Fibroblast of pulmonary artery (primary cell): Measurements from ENCODE around the gene SEC24C.

Source experiments
- DNase-seq: peaks from one replicate; pipeline ENCODE4 v3.0.0-alpha.2; 2010; ENCODE audit warnings: low read depth
- H3K4me3 ChIP-seq: replicated peaks from 2 replicates; pipeline ENCODE4 v1.5.1; 2011; ENCODE audit warnings: low read depth, mild to moderate bottlenecking, control low read depth, low read length, moderate library complexity
- CTCF ChIP-seq: IDR thresholded peaks from 2 replicates; pipeline ENCODE4 v1.5.1; 2011; ENCODE audit warnings: mild to moderate bottlenecking, control low read depth, low read length, inconsistent platforms; ENCODE audit errors: missing control alignments

Gene SEC24C

DNA sequence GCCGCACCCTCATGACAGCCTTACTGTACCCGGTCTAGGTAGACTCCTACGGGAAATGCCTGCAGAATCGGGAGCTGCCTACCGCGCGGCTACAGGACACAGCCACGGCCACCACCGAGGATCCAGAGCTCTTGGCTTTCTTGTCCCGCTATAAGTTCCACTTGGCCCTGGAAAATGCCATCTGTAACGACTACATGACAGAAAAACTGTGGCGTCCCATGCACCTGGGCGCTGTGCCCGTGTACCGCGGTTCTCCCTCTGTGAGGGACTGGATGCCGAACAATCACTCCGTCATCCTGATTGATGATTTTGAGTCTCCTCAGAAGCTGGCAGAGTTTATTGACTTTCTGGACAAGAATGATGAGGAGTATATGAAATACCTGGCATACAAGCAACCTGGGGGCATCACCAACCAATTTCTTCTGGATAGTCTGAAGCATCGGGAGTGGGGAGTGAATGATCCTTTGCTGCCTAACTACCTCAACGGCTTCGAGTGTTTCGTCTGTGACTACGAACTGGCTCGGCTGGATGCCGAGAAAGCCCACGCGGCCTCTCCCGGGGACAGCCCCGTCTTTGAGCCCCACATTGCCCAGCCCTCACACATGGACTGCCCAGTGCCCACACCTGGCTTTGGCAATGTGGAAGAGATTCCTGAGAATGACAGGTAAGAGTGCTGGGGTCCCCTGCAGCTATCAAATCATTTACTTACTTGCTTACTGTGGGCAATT is 29.1 kb downstream of the SEC24C start:
- no peak for TF ChIP-seq CTCF
- no peak for DNase-seq
- H3K4me3 ChIP-seq: peak overlapping the region; percentile 76

- peak; percentile 3 for TF ChIP-seq CTCF
- DNase-seq: peak; percentile 60
- H3K4me3 ChIP-seq: peak overlapping the region; percentile 76
Observed at GRCh38 chr10:73774637-73775036, 30.5 kb downstream of the SEC24C start.

GRCh38 chr10:73779018-73779417 is 34.8 kb downstream of the SEC24C start:
- no peak for TF ChIP-seq CTCF
- no peak for DNase-seq
- no peak overlapping the region for H3K4me3 ChIP-seq

- H3K4me3 ChIP-seq: no peak overlapping the region
- TF ChIP-seq CTCF: no peak
- DNase-seq: no peak
Observed at GRCh38 chr10:73779539-73780197, 35.5 kb downstream of the SEC24C start.

DNA sequence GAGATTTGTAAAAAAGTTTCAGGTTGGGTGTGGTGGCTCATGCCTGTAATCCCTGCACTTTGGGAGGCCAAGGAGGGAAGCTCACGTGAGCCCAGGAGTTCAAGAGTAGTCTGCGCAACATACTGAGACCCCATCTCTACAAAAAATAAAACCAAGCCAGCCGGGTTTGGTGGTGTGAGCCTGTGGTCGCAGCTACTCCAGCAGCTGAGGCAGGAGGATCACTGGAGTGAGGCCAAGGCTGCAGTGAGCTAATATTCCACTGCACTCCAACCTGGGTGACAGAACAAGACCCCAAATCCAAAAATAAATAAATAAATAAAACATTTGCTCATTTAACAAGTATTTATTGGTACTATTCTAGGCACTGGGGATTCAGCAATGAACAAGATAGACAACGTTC is 36.1 kb downstream of the SEC24C start:
- no peak for TF ChIP-seq CTCF
- H3K4me3 ChIP-seq: no peak overlapping the region
- no peak for DNase-seq

DNA sequence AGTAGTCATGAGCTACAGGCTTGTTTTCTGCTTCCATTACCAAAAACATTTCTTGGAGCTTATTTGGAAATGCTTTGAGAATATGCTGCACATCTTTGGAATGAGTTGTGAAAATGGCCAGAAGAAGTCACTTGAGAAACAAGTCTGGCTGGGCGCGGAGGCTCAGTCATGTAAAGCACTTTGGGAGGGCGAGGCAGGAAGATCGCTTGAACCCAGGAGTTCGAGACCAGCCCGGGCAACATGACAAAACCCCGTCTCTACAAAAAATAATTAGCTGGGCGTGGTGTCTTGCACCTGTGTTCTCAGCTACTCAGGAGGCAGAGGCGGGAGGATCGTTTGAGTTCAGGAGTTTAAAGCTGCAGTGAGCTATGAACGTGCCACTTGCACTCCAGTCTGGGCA is 36.8 kb downstream of the SEC24C start:
- no peak for TF ChIP-seq CTCF
- no peak for DNase-seq
- peak overlapping the region; percentile 97 for H3K4me3 ChIP-seq

GRCh38 chr10:73781548-73781878 is 37.3 kb downstream of the SEC24C start:
- peak overlapping the region; percentile 97 for H3K4me3 ChIP-seq
- no peak for TF ChIP-seq CTCF
- no peak for DNase-seq
